K562 (cell line): Measurements from ENCODE around the gene CARF. TPM values are rescaled to one million over a fixed set of nuclear protein-coding genes. Genes with fewer than 3 reads are reported as not detected.

Source experiments
- CHD2 ChIP-seq: IDR thresholded peaks from 2 replicates; pipeline ENCODE4 v1.6.1; 2011; ENCODE audit warnings: low read depth, low read length
- CXXC5 ChIP-seq: fragments of 250-450 bp; sonication (Bioruptor Pico); IDR thresholded peaks from 2 replicates; pipeline ENCODE4 v1.8.0; 2022; ENCODE audit warnings: inconsistent platforms, mild to moderate bottlenecking, moderate library complexity
- FOXK2 ChIP-seq, 2 experiments: fragments of 450-650 bp; IDR thresholded peaks in 1 of 2; conservative IDR thresholded peaks in 1 of 2; 2 replicates each; pipeline ENCODE4 v1.6.1; 2016; ENCODE audit warnings: low read depth in 2 of 2, mild to moderate bottlenecking in 1 of 2
- HCFC1 ChIP-seq: IDR thresholded peaks from 2 replicates; pipeline ENCODE4 v1.6.1; 2012; ENCODE audit warnings: low read depth, low read length, improper control_type of control experiment
- HNRNPLL ChIP-seq: fragments of 200-400 bp; formaldehyde crosslinking; IDR thresholded peaks from 2 replicates; pipeline ENCODE4 v1.6.1; 2017; ENCODE audit warnings: low read length, low read depth, mild to moderate bottlenecking; ENCODE audit not compliant: poor library complexity, severe bottlenecking
- MCM2 ChIP-seq: fragments of 450-650 bp; IDR thresholded peaks from 2 replicates; pipeline ENCODE4 v1.6.1; 2017; ENCODE audit warnings: low read depth, mild to moderate bottlenecking
- POLR2G ChIP-seq: fragments of 200-400 bp; formaldehyde crosslinking; IDR thresholded peaks from 2 replicates; pipeline ENCODE4 v1.6.1; 2017; ENCODE audit warnings: low read depth, mild to moderate bottlenecking, antibody characterized with exemption, low read length, moderate library complexity
- SRF ChIP-seq, 2 experiments: fragments of 250-450, 450-650 bp in 1 of 2; sonication (Bioruptor Pico) in 1 of 2; sonication (generic) in 1 of 2; formaldehyde crosslinking; IDR thresholded peaks; 2 replicates each; pipeline versions ENCODE4 v1.5.0 to v1.5.1; 2020 to 2022; ENCODE audit warnings: mild to moderate bottlenecking in 1 of 2, missing genetic modification reagents in 1 of 2
- ZNF224 ChIP-seq: sonication (generic); formaldehyde crosslinking; IDR thresholded peaks from 2 replicates; pipeline ENCODE4 v1.8.0; 2022; ENCODE audit warnings: mild to moderate bottlenecking, missing genetic modification reagents
- ZNF586 ChIP-seq: fragments of 450-650 bp; formaldehyde crosslinking; conservative IDR thresholded peaks from 2 replicates; pipeline ENCODE4 v1.4.0; 2020; ENCODE audit warnings: mild to moderate bottlenecking, moderate library complexity
- polyA plus RNA-seq, 8 experiments: library from polyadenylated mRNA; depleted of rRNA in 4 of 8; stranded (reverse) in 5 of 8; unstranded in 3 of 8; fragments of >200 nt; fragmentation: Nextera tagmentation in 2 of 8; fragmentation: Illumina TruSeq in 1 of 8; extraction: Ambion mirVana in 2 of 8; extraction: Trizol in 1 of 8; gene quantifications; 2 replicates each; pipeline versions ENCODE4 v1.2.1 to v1.2.3, GENCODE V29; 2011 to 2014; ENCODE audit warnings: inconsistent platforms in 1 of 8, missing spikeins in 1 of 8
- total RNA-seq, 7 experiments: library from RNA; depleted of rRNA in 6 of 7; stranded (reverse); fragments of >200 nt in 6 of 7; fragmentation: Illumina TruSeq in 2 of 7; extraction: Trizol in 2 of 7; gene quantifications; 2 replicates each; pipeline versions ENCODE4 v1.2.1 to v1.2.3, GENCODE V29; 2011 to 2021; ENCODE audit warnings: low replicate concordance in 1 of 7
- TF ChIP-seq, protein P1 (sequence below), 2 experiments: fragments of 450-650 bp; formaldehyde crosslinking in 1 of 2; IDR thresholded peaks; 2 replicates each; pipeline versions ENCODE4 v1.4.0 to v1.6.1; 2014 to 2020; ENCODE audit warnings: mild to moderate bottlenecking in 2 of 2, borderline replicate concordance in 1 of 2, low read depth in 1 of 2
- TF ChIP-seq, protein P2 (sequence below): sonication (generic); formaldehyde crosslinking; IDR thresholded peaks from 2 replicates; pipeline ENCODE4 v1.8.0; 2022; ENCODE audit warnings: mild to moderate bottlenecking, missing genetic modification reagents

The CARF gene
- total and polyA plus RNA-seq, 9 of the 15 experiments (the other 6 are each of a cell fraction or from before 2014, with no cell fraction given) = 0.31 to 4.2 (median 1.2) TPM

DNA sequence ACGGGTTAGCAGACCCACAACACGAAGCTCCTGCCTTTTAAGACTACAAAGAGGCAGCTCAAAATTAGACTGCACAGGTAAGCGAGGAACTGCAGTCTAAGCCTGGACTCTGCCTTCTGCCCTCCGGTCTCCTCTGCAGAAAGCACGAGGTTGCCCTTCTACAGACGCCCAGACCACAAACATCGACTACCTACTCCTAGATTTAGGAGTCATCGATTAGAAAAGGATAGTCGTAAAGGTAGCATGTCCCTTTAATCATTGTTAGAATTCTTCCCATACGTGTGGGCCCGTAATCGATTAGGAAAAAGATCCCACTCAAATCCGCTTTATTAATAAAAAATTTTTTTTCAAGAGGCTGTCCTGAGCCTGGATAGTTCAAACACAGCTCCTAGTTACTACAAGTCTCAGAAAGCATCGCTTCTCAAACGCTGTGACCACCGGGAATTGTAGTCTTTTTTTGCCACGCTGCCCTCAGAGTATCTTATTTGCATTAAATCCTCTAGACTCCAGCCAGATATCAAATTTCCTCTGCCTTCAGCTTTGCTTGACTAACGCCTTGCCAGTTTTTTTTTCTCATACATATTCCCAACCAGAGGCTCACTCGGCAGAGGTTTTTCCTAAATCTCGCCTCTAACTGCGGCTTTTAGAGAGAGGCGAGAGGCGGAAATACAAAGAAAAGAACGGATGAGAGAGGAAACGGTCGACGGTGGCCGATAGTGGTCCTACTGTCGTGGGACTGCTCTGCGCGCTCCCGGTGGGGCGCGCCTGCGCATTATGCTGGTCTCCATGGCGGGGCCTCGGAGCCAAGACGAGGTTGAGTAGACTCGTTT, at the start of gene CARF, which contains the start of gene WDR12 (continued):
- TF ChIP-seq, protein P1, sequence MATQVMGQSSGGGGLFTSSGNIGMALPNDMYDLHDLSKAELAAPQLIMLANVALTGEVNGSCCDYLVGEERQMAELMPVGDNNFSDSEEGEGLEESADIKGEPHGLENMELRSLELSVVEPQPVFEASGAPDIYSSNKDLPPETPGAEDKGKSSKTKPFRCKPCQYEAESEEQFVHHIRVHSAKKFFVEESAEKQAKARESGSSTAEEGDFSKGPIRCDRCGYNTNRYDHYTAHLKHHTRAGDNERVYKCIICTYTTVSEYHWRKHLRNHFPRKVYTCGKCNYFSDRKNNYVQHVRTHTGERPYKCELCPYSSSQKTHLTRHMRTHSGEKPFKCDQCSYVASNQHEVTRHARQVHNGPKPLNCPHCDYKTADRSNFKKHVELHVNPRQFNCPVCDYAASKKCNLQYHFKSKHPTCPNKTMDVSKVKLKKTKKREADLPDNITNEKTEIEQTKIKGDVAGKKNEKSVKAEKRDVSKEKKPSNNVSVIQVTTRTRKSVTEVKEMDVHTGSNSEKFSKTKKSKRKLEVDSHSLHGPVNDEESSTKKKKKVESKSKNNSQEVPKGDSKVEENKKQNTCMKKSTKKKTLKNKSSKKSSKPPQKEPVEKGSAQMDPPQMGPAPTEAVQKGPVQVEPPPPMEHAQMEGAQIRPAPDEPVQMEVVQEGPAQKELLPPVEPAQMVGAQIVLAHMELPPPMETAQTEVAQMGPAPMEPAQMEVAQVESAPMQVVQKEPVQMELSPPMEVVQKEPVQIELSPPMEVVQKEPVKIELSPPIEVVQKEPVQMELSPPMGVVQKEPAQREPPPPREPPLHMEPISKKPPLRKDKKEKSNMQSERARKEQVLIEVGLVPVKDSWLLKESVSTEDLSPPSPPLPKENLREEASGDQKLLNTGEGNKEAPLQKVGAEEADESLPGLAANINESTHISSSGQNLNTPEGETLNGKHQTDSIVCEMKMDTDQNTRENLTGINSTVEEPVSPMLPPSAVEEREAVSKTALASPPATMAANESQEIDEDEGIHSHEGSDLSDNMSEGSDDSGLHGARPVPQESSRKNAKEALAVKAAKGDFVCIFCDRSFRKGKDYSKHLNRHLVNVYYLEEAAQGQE (IDR thresholded peaks at IDR 0.05; ENCODE audit: borderline replicate concordance) = peak; percentile 93
- TF ChIP-seq, protein P1 (CRISPR knock-in tag; IDR thresholded peaks at IDR 0.05; ENCODE audit: low read depth) = no peak
- TF ChIP-seq HCFC1 (peak; percentile 78), ZNF586 (CRISPR knock-in tag) (no peak), POLR2G (peak; percentile 69), SRF (CRISPR knock-in tag; IDR thresholded peaks at IDR 0.05) (no peak), CXXC5 (CRISPR knock-in tag) (peak; percentile 33; the same call in 1 of the 2 replicates), ZNF224 (CRISPR knock-in tag) (no peak), HNRNPLL (peak; percentile 80), MCM2 (no peak), CHD2 (peak; percentile 54; the same call in 1 of the 2 replicates), FOXK2 (conservative IDR thresholded peaks at IDR 0.05 in 1 of 2, IDR thresholded peaks at IDR 0.05 in 1 of 2; ENCODE audit: low read depth in 2 of 2) (peak; percentile 78 to 80)
- TF ChIP-seq, protein P2, sequence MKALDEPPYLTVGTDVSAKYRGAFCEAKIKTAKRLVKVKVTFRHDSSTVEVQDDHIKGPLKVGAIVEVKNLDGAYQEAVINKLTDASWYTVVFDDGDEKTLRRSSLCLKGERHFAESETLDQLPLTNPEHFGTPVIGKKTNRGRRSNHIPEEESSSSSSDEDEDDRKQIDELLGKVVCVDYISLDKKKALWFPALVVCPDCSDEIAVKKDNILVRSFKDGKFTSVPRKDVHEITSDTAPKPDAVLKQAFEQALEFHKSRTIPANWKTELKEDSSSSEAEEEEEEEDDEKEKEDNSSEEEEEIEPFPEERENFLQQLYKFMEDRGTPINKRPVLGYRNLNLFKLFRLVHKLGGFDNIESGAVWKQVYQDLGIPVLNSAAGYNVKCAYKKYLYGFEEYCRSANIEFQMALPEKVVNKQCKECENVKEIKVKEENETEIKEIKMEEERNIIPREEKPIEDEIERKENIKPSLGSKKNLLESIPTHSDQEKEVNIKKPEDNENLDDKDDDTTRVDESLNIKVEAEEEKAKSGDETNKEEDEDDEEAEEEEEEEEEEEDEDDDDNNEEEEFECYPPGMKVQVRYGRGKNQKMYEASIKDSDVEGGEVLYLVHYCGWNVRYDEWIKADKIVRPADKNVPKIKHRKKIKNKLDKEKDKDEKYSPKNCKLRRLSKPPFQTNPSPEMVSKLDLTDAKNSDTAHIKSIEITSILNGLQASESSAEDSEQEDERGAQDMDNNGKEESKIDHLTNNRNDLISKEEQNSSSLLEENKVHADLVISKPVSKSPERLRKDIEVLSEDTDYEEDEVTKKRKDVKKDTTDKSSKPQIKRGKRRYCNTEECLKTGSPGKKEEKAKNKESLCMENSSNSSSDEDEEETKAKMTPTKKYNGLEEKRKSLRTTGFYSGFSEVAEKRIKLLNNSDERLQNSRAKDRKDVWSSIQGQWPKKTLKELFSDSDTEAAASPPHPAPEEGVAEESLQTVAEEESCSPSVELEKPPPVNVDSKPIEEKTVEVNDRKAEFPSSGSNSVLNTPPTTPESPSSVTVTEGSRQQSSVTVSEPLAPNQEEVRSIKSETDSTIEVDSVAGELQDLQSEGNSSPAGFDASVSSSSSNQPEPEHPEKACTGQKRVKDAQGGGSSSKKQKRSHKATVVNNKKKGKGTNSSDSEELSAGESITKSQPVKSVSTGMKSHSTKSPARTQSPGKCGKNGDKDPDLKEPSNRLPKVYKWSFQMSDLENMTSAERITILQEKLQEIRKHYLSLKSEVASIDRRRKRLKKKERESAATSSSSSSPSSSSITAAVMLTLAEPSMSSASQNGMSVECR (CRISPR knock-in tag) = peak; percentile 67; the same call in 1 of the 2 replicates
